K562 (cell line): ENCODE data around the gene PIK3R1. TPM values are rescaled to one million over a fixed set of nuclear protein-coding genes. Genes with fewer than 3 reads are reported as not detected.

ENCODE experiments used
- MGA ChIP-seq: fragments of 450-650 bp; IDR thresholded peaks from 2 replicates; pipeline ENCODE4 v1.6.1; 2016; ENCODE audit warnings: mild to moderate bottlenecking, moderate library complexity
- SRSF3 ChIP-seq: fragments of 200-400 bp; formaldehyde crosslinking; IDR thresholded peaks from 2 replicates; pipeline ENCODE4 v1.6.1; 2016; ENCODE audit warnings: mild to moderate bottlenecking, low read length, moderate library complexity; ENCODE audit not compliant: insufficient read depth
- polyA plus RNA-seq, 8 experiments: library from polyadenylated mRNA; depleted of rRNA in 4 of 8; stranded (reverse) in 5 of 8; unstranded in 3 of 8; fragments of >200 nt; fragmentation: Nextera tagmentation in 2 of 8; fragmentation: Illumina TruSeq in 1 of 8; extraction: Ambion mirVana in 2 of 8; extraction: Trizol in 1 of 8; gene quantifications; 2 replicates each; pipeline versions ENCODE4 v1.2.1 to v1.2.3, GENCODE V29; 2011 to 2014; ENCODE audit warnings: inconsistent platforms in 1 of 8, missing spikeins in 1 of 8
- total RNA-seq, 7 experiments: library from RNA; depleted of rRNA in 6 of 7; stranded (reverse); fragments of >200 nt in 6 of 7; fragmentation: Illumina TruSeq in 2 of 7; extraction: Trizol in 2 of 7; gene quantifications; 2 replicates each; pipeline versions ENCODE4 v1.2.1 to v1.2.3, GENCODE V29; 2011 to 2021; ENCODE audit warnings: low replicate concordance in 1 of 7

Gene PIK3R1
- total and polyA plus RNA-seq, 9 of the 15 experiments (the other 6 are each of a cell fraction or from before 2014, with no cell fraction given): 1.1 to 9.7 (median 4.8) TPM

GRCh38 chr5:68271124-68271523 lies 55.6 kb downstream of the PIK3R1 start (continued):
- TF ChIP-seq MGA (no peak), SRSF3 (no peak)
